Stimulated activated CD4-positive, alpha-beta T cell treated with anti-CD3 and anti-CD28 coated beads, TNF-alpha, amount 100 ng/mL, for 1 hour (primary cell): Measurements from ENCODE around the gene SUSD6.
"Not testable (repeated sequence)": the region's sequence is repeated elsewhere in the genome, so short reads cannot be mapped to it uniquely, and the experiment has no call there.

Experiments used
- DNase-seq, 3 donors: peaks; one replicate each; pipeline ENCODE4 v3.0.0-alpha.2; 2020; ENCODE audit warnings: low read depth in 3 of 3, low spot score in 1 of 3

SUSD6 gene

DNA sequence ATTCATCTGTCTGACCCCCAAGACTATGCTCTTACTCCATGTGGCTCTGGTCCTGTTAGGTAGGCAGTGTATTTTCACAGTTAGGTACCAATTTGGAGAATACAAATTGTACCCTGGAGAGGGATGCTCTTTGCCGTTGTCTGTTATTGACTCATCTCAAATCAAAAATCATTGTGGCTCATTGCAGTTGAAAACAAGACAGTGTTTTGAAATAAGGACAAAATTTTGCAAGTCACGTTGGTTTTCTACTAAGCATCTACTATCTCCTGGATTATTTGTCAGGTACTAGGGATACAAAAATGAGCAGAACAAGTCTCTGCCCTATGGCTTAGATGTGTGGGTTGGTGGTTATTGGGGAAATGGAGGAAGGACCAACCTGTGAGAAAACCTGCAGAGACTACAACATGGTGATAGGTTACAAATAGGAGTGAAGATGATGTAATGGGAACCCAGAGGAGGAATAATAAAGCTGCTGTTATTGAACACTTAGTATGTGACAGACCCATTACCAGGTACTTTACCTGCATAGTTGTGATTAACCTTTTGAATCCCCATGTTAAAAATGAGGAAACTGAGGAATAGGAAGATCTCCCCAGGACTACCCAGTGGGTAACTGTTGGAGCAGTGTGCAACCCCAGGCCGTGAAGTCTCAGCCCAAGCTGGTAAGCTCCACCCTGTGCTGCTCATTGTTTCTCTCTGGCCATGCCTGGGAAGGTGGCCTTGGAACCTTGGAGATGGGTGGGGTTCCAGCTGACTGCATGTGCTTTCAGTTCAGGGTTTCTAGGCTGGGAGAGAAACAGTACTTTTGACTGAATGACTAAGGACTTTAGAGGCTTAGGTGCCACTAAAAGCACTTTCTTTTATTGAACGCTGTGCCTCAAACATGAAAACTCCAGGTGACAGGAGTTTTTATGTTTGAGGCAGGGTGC is 82.7 kb downstream of the SUSD6 start:
- DNase-seq = no peak

DNA sequence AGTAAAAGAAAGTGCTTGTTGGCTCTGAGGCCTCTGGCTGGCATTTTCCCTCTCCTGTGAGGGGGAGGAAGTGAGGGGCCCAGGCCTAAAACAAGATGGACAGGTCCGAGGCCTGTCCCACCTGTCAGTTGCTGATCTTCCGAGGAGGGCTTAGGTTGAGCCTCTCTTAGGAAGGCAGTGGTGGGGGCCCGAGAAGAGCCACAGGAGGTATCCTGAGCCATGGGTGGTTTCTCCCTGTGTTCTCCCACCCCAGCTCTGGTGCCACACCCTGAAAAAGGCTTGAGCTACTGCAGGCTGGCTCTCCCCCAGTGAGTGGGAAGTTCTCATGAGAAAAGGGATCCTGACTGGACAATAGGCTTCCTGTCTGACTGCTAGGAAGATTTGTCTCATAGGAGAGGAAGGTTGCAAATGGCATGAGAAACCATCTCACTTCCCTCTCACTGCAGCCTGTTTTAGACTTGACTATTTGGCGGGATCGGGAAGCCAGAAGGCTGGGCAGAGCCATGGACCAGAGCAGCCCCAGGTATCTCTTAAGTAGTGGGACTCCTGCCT is 83.4 kb downstream of the SUSD6 start:
- no peak for DNase-seq

DNA sequence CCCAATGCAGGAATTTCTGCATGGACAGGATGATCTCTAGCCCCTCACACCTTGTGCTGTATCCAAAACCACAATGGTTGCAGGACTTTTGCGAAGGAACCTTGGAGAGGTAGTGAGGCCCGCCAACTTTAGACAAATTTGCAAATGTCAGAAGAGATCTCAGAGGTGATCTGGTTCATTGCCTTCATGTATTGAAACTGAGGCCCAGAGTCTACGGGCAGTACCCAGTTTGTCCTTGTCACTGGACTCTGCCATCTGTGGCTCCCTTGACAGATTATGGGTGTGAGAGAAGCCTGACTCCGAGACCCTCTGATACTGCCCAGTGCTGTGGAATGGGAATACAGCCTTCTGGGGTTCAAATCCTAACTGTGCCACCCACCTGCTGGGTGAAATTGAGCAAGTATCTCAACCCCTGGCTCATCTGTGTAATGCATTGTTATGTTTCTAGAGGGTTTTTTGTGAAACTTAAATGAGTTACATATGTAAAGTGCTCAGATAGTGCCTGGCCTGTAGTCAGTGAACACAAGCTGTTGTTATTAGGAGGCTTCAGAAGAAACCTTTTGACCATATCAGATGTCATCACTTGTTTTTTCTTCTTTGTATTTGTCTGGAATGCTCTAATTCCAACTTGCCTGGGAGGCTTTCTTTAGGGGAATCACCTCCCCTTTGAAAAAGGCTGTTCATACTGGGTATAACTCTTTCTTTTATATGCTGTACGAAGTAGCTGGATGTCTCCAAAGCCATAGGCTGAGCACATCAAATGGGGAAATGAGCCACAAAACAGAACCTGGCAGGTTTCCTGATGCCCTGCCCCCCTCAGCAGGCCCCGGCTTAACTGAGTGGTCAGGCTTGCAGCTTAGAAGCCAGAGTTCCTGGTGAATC is 84.2 kb downstream of the SUSD6 start:
- no peak for DNase-seq

DNA sequence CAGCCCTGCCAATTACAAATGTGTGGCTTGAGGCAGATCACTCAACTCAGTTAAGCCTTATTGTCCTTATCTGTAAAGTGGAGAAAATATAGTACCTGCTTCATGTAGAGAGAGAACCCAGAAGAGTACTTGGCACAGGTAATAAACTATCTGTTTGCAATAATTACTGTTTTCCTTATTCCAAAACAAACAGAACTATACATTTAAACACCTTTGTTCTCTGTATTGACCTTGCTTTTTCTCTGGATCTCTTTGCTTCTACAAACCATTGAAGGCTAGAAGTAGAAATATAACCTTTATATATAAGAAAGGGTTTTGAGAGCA is 84.8 kb downstream of the SUSD6 start:
- no peak for DNase-seq

DNA sequence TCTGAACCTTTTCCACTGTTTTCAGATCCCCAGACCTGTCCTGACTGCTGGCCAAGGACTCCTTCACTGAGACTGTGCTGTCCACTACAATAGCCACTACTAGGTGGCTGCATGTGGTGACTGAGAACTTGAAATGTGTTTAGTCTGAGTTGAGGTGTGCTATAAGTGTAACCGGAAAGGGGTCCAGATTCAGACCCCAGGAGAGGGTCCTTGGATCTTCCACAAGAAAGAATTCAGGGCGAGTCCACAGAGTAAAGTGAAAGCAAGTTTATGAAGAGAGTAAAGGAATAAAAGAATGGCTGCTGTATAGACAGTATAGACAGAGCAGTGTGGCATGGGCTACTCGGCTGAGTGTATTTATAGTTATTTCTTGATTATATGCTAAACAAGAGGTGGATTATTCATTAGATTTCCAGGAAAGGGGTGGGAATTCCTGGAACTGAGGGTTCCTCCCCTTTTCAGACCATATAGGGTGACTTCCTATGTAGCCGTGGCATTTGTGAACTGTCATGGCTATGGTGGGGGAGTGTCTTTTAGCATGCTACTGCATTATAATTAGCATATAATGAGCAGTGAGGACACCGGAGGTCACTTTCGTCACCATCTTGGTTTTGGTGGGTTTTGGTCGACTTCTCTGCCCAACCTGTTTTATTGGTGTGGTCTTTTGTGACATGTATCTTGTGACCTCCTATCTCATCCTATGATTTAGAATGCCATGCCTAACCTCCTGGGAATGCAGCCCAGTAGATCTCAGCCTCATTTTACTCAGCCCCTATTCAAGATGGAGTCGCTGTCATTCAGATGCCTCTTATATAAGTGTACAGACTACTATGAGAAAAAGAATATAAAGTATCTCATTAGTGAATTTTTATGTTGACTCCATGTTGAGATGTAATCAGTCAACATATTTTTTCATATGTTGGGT is 85.5 kb downstream of the SUSD6 start:
- DNase-seq = no peak

DNA sequence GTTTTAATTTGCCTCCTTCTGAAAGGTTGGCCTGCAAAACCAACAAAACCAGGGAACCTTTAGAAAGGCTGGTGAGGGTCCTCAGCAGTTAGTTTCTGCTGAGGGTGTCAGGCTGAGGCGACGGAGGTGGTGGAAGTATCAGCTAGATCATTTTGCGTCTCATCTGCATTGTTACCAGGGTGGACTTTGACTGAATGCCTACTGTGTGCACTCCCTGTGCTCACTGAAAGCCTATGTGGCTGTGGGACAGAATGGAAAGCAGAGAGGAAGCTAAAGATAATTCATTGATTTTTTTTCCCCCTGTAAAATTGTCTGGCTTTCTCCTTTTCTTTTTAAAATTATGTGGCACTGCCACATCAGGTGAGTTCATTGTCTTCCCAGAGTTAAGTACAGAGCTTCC is 87.2 kb downstream of the SUSD6 start:
- DNase-seq = no peak

DNA sequence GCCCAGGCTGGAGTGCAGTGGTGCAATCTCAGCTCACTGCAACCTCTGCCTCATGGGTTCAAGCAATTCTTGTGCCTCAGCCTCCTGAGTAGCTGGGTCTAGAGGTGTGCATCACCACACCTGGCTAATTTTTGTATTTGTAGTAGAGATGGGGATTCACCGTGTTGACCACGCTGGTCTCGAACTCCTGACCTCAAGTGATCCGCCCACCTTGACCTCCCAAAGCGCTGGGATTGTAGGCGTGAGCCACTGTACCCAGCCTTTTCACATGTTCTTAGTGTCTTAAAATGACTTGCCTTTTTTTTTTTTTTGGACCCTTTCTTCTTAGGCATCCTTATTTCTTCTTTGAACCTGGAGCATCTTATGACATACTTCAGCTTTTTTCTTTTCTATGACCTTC is 87.8 kb downstream of the SUSD6 start:
- not testable (repeated sequence) for DNase-seq

DNA sequence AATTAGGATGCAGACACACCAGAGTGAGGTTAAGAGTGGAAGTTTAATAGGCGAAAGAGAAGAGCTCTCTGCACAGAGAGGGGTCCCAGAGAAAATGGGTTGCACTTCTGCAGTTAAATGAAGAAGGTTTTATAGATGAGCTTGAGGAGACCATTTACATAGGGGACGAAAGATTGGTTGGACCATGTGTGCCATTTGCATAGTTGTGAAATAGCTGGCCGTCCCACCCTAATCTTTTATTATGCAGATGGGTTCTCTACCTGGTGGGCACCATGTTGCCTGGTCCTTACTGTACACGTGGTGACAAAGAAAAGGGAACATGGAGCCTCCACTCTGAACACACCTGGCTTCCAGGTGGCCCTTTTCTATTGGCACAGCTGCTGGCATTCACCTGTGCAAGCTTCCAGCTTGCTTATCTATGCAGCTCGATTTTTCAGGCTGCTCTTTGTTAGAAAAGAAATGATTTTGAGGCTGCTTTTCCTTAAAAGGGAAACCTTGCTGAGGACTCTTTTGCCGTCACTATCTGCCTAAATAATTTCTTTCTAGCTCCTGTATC is 88.4 kb downstream of the SUSD6 start:
- DNase-seq = no peak

DNA sequence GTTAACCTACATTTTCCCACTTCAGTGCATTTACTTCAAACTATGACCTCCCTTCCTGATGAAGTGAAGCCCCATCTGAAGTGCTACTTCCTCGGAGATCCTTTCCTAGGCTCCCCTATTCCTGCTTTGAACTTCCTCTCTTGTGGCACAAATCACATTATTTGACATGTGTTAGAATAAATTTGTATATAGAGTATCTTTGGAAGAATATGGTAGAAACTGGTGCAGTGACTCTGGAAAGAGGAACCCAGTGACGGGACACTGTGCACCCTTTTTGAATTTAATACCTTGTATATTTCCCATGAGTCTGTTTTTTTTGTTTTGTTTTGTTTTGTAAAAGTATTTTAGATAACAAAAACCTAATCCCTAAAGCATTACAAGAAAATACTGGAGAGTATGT is 89.2 kb downstream of the SUSD6 start:
- no peak for DNase-seq

DNA sequence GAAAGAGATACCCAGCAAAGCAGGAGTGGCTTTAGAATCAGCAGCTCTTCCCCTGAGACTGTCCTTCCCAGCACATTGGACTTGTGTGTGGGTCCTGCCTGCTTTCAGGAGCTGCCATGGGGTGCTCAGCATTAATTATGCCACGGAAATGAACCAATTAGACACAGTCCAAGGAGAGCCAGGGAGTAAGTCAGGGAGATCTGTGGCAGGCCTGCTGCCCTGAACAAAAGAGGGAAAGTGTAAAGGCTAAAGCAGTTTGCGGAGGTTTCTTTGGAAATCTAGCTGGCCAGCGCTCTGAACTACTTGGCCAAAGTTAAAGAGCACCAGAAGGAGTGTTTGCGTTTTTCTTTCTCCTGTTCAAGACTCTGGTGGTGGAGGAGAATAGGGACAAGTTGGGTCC is 89.9 kb downstream of the SUSD6 start:
- no peak for DNase-seq

DNA sequence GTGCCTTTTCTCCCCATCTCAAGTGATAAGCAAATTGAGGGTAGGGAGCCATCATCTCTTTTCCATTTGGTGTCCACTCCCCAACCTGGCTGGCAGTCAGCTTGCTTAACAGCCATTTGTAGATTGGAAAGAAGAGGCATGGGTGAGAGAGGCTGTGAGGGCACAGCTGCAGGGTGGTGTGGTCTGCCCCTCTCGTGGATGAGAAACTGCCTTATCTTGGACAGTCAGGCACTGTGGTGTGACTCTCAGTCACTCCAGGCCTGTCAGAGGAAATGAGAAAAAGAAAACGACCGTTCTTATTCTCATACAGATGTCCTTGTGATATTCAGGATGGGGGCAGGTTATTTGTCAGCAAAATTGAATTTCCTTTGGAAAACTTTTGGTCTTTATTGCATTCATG is 90.5 kb downstream of the SUSD6 start:
- no peak for DNase-seq

DNA sequence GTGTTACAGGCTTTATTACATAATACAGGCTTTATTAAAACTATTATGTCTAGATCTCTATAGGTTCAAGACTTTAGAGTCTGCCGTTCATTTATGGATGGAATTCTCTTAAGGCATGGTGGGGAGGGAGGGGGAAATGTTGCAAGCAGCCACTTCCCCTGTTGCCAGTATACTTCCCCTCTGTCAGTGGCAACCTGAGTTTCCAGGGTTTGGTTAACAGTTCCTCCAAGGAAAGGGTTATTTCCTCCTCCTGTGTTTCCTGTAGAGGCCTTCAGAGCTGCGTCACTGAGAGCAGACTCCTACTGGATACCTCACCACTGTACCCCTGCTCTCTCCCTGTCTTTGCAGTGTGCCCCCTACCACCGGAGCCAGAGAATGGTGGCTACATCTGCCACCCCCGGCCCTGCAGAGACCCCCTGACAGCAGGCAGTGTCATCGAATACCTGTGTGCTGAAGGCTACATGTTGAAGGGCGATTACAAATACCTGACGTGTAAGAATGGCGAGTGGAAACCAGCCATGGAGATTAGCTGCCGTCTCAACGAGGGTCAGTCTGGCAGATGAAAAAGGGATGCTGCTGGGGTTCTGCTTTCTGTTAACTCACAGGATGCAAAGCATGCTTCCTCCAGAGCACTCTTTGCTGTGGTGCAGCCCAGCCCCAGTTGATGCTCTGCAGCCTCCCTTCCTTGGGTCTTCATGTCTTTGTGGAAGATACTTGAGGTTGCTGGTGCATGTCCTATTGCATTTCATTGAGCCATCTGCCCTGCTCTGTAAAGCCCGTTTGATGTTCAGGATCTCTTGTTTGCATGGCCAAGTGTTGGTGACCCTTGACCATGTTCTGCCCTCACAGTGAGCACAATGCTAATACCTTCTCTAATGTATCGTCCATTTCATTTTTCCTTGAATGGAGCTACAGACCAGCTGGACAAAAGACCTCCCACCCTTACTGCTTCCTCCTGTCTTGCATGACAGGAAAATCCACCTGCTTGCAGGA is 91.9 kb downstream of the SUSD6 start:
- no peak for DNase-seq

DNA sequence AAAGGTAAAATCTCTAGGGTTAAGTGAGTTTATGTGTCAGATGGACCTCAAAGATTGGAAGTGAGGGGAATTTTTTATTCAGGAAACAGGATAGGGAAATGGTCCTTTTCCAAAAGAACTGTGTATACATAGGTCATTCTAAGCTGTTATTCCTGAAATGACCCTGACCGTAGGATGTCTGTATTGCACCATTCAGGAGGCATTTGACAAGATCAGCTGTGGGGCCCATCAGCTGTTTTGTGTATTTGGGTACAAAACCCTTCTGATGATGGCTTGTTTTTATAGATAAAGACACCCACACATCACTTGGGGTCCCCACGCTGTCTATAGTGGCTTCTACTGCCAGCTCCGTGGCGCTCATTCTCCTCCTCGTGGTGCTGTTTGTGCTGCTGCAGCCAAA is 92.9 kb downstream of the SUSD6 start:
- DNase-seq = no peak

DNA sequence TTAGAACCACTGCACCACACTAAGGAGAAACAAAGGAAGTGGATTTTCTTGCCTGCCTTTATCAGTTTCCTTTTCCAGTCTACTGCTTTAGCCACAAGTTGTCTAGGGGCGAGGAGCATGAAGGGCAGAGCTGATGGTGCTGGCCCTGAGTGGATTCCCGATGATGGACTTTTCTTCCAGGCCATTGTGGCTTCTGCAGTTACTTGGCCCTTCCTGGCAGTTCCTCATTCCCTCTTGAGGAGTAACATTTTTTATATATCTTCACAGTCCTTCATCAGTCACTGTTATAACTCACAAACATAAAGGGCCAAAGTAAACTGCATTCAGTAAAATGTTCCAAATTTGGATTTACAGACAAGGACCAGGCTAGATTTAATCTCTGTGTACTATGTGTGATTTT is 94.3 kb downstream of the SUSD6 start:
- DNase-seq = no peak

DNA sequence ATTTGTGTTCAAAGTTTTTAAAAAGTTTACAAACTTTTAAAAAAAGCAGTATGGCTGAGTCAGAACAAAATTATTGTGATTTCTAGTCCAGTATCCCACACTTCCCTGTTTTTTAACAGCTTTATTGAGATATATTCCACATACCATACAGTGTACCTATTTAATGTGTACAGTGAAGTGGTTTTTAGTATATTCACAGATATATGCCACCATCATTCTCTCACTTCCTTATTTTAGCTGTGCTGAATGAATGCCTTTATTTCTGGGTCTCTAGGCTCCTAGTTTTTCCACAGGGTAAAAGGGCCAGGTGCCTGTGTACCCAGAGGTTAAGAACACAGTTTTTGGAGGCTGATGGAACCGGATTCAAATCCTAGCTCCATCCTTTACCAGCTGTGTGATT is 96.7 kb downstream of the SUSD6 start:
- no peak for DNase-seq

DNA sequence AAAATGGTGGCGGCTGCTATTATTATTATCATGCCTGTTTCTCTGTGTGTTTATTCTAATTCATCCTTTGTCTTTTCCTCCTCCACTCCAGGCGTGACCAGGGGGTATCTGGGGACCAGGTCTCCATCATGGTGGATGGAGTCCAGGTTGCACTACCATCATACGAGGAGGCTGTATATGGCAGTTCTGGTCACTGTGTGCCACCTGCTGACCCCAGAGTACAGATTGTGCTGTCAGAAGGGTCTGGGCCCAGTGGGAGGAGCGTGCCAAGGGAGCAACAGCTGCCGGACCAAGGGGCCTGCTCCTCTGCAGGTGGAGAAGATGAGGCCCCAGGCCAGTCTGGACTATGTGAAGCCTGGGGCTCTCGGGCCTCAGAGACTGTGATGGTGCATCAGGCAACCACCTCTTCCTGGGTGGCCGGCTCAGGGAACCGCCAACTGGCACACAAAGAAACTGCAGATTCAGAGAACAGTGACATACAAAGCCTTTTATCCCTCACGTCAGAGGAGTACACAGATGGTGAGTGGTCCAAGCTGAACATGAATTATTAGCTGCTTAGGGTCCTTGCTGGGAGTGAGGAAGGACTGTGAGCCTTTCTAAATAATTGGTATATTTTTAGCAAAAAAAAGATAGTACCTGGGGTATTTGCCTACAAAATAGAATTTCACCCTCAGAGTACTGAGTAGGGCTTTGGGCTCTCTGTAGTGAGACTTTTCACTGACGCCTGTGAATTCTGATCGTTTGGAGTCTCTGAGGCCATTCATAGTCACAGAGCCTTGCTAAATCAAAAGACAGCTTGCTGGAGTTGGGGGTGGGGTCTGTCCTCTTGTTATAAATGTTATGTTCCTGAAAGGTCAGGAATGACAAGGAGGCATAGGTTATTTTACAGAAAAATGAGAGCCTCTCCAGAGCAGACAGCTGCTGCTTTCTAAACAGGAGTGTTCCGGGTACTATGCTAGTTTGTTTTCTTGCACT is 97.5 kb downstream of the SUSD6 start:
- DNase-seq = no peak

DNA sequence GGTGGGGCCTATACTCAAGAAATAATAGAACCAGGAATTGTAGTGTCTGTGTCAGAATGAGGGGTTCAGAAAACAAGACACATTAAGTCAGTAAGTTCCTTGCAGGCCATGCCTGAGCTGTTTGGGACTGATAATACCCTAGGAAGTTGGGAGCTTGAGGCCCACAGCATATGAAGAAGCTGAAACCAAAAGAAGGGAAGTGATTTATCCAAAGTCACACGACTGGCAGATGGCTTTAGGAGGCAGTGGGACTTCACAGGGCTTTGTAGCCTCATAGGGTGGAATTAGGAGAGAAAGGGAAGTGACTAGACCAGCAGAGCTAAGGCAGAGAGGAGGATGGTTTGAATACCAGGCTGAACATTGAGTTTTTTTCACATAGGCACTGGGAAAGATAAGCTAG is 99.0 kb downstream of the SUSD6 start:
- no peak for DNase-seq

DNA sequence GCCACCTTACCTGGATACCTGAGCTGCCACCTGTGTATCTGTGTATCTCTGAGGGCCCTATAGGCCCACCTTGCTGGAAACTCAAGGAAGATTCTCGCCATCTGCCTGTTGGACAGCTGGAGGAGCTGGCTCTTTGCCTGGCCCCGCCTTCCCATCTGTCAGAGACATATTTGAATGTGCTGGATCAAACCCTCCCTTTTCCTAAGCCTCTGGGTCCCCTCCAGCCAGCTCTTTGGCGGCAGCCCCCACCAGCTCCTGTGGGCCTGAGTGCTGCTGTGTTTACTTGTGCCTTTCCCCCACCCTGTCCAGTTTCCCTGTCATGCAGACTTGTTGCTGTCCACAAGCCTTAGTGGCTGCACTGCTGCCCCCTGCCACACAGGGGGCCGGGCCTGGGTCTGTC is 99.7 kb downstream of the SUSD6 start:
- no peak for DNase-seq
